IPS-18c (cell line): ENCODE measurements around the gene DTNA.
"Not testable (repeated sequence)": the region's sequence is repeated elsewhere in the genome, so short reads cannot be mapped to it uniquely, and the experiment has no call there.

ENCODE experiments used
- H3K4me3 ChIP-seq: 2 replicates; pipeline ENCODE4 v1.7.0; 2013; ENCODE audit warnings: low read depth, mild to moderate bottlenecking, low read length, moderate library complexity; ENCODE audit not compliant: insufficient read depth
- H3K9me3 ChIP-seq: one replicate; pipeline ENCODE4 v1.6.1; 2013; ENCODE audit warnings: mild to moderate bottlenecking, low read length, moderate library complexity; ENCODE audit not compliant: control insufficient read depth, insufficient read depth

Gene DTNA

DNA sequence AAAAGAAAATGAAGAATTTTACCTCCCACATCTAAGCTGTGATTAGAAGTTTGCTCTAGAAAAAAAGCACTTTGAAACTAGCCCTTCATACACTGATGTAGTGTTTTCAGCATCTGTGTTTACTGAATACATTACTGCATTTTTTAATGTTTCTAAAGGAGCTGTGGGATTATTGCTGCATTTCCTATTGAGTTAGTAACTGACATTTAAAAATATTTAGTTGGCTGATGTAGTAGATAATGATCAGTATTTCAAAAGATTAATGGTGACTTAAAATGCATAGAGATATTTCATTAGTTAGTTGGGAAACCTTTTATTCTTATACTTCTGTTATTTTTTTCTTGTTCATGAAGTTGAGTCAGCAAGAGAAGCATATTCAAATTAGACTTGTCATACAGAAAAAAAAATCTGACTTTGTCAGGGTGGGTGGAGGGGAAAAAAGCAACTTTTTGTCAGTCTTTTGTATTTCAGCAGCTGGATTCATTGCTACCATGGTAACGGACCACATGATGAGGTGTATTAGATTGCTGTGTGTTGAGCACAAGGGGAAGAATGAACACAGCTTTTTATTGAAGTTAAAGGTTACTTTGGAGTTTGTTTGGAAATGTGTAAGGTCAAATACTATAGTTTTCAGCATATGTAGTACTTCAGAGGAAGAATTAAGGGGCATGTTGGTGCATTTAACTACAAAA, at the start of gene DTNA:
TSS of gene DTNA (plus strand) at position 549 of the 692 bp plus-strand sequence. CDS start 45,679 bp downstream, outside the sequence.
- H3K9me3 ChIP-seq: no peaks in the 10 kb centered on the region
- H3K4me3 ChIP-seq: no peak within 1 kb of the TSS

DNA sequence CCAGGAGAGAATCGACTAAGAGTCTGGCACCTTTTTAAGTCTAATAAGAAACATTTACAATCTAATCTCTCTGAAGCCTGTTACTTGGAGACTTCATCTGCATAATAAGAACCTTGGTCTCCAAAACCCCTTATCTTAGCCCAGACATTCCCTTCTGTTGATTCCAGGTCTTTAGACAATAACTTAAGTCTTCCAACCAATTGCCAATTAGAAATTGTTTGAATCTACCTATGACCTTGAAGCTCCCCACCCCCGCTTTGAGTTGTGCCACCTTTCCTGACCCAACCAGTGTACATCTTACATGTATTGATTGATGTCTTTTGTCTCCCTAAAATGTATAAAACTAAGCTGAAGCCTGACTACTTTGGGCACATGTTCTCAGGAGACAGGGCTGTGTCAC, 49.5 kb upstream of the DTNA start:
- H3K9me3 ChIP-seq: no peaks in the 10 kb centered on the region
- H3K4me3 ChIP-seq: no peak overlapping the region

DNA sequence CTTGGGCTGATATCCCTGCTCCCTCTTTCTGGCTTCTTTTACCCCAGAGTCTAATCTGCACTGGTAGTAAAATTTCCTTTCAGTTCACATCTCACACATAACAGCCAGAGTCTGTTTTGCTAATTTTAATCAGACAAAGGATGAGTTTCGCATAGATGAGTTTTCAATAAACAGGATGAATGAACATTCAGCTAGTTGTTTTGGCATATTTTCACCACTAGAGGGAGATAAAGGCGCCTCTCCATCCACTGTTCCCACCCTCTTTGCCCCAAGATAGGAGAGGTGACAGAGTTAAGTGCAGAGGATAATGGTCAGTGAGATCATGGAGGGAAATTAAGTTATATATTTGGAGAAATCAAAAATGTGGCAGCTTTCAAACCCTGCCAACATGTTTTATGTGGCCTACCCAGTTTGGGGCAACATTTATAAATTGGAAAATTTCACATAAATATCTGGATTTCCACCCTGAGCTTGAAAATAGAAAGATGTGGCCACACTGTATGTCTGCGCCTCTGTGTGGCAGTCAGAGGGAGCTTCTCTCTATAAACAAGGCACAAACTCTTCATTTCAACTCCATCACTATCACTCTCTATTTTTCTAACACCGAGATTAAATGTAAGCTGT, 48.5 kb upstream of the DTNA start:
- no peak overlapping the region for H3K4me3 ChIP-seq
- H3K9me3 ChIP-seq: no peaks in the 10 kb centered on the region

DNA sequence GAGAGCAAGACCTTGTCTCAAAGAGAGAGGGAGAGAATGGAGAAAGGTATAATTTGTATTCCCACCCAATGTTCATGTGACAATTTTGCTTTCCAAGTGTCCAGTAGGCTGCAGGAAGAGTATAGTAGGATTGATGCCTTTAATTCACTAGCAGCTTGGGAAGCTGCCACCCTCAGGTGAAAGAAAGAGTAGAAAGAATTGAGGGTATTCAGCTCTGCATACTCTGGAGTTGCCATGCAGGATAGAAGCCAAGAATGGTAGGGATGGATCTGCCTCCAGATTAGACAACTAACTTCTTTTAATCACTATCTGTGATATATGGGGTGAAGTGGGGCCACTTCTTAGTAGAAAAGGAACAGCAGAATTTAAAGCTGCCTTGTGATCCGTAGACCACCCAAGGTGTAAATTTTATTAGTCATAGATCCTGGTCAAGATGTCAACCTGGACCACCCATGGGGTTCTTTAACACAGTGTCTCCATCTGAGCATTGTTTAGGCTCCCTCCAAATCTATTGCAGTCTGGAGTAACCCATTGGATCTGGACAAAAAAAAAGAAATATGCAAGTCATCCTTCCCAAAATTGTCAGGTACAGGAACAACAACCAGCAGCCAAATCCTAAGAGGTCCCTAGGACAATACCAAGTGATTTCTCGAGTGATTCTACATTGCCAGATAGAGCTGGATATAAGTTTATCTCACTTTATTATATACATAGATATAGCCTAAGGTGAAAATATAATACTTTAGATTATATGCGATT, 33.1 kb upstream of the DTNA start:
- Histone ChIP-seq H3K4me3 (no peak overlapping the region), H3K9me3 (no peaks in the 10 kb centered on the region)

DNA sequence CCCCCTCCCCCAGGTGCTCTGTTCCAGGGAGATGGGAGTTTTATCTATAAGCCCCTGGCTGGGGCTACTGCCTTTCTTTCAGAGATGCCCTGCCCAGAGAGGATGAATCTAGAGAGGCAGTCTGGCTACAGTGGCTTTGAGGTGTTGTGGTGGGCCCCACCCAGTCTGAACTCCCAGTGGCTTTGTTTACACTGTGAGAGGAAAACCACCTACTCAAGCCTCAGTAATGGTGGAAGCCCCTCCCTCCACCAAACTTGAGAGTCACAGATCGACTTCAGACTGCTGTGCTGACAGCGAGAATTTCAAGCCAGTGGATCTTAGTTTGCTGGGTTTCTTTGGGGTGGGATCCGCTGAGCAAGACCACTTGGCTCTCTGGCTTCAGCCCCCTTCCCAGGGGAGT, 20.3 kb upstream of the DTNA start:
- not testable (repeated sequence) for H3K9me3 ChIP-seq, H3K4me3 ChIP-seq

DNA sequence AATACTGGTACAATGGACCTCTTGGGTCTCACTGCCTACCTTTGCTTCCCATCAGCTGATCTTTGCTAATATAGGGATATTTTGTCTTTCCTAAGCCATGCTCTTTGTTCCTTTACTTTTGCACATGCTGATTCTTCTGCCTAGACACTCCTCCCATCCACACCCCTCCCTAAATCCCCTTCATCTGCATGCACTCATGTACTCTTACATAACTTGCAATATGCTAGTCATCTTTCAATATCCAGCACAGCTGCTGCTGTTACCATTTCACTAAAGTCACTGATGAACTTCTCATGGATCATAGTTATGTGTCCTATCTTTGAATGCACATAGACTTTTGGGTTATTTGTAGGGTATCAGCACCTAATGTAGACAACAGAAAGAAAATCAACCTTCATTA, 18.5 kb upstream of the DTNA start:
- Histone ChIP-seq H3K9me3 (no peaks in the 10 kb centered on the region), H3K4me3 (no peak overlapping the region)

DNA sequence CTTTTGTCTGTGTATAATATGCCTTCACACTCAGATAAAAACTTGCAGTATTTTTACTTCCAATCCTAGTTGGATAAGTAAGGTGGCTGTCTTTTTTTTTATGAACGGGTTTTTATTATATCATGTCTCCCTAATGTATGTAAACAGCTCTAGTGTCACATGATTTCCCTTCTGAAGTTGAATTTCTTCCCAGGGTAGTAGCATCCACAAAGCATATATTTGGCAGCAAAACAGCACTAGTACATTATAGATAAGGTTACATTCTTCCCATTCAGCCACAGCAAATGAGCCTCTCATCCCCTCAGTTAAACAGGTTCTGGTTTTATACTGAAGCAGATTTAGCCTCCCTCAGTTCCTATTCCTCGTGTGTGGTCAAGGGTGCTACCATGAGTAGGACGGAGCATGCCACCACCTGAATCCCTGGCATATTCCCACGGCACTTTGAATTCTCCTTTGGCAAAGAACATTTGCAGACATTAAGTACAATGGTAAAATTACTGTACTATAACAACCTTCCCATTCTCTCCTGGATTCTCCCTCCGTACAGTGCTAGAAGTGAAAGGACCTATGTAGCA, 15.4 kb upstream of the DTNA start:
- Histone ChIP-seq H3K4me3 (no peak overlapping the region), H3K9me3 (no peaks in the 10 kb centered on the region)

DNA sequence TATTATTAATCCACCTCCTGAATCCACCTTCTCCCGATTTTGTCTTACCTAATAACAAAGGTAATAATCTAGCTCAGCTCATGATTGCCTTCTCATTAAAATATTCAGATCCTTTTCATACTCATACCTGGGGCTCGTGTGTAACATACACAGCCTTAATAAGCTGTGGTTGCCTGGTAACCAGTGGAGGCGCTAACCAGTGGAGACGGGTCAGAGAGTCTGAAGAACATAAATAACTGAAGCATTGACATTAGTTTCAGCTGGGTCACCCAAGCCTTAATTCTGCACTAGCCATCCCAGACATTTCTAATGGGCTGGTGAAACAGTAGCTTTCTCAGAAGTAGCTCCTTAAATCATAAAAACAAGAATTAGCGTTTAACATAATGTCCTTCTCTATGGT, 14.8 kb upstream of the DTNA start:
- no peak overlapping the region for H3K4me3 ChIP-seq
- no peaks in the 10 kb centered on the region for H3K9me3 ChIP-seq

DNA sequence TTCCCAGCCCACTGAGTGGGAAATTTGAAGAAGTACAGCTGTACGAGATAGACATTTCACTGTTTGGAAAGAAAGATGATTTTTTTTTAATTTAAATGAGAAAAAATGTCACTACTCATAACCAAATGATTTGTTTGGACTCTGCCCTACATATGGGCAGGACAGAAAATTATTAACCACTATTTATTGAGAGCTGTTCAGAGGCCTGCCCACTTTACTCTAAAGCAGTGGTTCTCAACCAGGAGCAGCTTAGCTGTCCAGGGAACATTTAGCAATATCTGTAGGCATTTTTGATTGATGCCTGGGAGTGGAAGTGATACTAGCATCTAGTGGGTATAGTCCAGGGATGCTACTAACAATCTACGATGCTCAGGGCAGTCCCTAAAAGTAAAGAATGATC, 13.4 kb upstream of the DTNA start:
- Histone ChIP-seq H3K4me3 (no peak overlapping the region), H3K9me3 (no peaks in the 10 kb centered on the region)

DNA sequence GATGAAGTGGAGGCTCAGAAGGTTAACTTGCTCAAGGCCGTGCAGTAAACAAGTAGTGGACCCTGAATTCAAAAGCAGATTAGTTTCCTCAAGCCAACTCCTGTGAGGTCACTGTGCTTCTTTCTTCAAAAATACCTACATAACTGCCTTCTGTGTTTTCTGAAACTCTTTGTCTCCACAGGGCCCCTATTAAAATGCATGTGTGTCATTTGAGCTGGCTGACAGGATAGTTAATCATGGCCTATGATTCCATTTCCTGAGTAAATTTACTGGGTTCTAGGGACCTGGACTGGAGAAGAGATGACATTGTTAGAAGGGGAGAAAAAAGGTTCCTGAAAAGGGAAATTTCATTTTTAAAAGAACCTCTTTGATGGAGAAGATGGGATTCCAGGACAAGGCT, 12.9 kb upstream of the DTNA start:
- no peaks in the 10 kb centered on the region for H3K9me3 ChIP-seq
- no peak overlapping the region for H3K4me3 ChIP-seq

DNA sequence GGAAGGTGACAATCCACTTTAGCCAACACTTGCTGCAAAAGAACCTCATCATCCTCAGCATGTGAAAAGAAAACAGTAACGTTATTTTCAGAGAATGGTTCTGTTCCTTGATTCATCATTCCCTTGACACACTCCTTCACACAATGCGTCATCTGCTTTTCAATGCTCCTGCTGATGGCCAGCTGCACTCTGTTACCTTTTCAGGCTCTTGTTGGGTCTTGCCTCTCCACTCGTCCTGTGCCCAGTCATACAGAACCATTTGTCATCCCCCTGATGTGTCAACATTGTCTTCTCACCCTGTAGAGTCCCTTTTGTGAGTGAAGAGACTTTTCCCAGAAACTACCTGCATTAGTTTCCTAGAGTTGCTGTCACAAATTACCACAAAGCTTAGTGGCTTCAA, 12.2 kb upstream of the DTNA start:
- H3K4me3 ChIP-seq: no peak overlapping the region
- no peaks in the 10 kb centered on the region for H3K9me3 ChIP-seq

DNA sequence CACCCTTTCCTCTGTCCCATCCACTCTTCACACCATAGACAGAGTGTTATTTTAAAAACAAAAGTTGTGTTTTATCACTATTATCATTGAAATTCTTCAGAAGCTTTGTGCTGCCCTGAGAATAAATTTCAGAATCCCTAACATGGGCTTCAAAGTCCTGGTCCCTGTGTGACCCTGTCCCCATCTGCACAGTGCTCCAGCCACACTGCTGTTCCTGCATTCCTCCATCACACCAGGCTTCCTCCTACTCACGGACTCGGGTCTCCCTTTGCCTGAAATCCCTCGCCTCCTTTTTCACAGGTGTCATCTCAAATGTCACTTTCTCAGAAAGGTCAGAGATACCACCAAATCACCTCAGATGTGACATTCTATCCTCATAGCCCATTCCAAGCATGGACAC, 8.2 kb upstream of the DTNA start:
- Histone ChIP-seq H3K9me3 (no peaks in the 10 kb centered on the region), H3K4me3 (no peak overlapping the region)

DNA sequence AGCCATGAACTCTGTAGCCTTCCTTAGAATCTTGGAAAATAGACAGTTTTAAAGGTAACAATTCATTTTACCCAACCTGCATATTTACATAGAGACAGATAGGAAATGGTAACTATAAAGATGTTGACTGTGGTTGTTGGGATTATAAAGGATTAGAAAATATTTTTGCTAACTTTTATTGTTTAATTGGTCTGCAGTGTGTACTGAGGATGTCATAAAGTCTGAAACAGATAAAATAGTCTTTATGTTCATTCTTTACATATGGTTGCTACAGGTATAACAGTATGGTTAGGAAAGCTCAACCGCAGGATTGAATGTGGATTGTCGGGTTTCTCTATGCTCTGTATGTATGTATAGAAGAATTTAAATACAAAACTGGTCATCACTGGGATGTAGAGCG, 7.3 kb upstream of the DTNA start:
- Histone ChIP-seq H3K9me3 (no peaks in the 10 kb centered on the region), H3K4me3 (no peak overlapping the region)

DNA sequence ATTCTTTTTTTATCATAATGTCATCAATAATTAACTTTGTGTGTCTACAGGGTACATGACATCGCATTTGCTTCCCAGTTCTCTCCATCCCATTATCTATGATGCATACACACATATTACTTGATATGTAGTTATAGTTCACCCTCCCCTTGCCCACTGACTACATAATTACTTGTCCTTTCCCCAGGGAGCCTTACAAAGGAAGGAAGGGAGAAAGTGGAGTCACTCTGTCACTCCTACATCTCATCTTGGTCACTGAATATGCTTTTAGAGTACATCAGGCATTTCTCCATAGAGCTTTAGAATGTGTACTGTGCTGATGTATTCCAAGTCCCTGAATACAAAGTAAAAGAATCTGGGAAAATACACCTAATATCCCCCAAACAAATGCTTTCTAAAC, 6.0 kb upstream of the DTNA start:
- Histone ChIP-seq H3K9me3 (no peaks in the 10 kb centered on the region), H3K4me3 (no peak overlapping the region)

DNA sequence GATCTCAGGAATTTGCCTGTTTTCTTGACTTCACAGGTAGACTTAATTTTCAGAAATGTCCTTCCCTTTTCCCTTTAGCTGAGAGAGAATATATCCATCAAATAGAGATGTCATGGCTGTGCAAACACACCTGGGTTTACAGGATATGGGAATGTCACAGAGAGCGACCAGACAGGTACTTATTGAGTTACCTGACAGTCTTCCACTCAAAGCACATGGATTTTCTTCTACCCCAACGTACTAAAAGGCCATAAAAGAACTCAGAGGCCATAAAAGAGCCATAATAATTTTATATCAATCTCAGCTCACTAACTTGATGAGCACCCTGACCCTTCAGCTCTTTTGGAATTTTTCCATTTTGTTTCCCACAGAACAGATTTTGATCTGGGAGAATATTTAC, 5.3 kb upstream of the DTNA start:
- no peak overlapping the region for H3K4me3 ChIP-seq
- H3K9me3 ChIP-seq: no peaks in the 10 kb centered on the region

DNA sequence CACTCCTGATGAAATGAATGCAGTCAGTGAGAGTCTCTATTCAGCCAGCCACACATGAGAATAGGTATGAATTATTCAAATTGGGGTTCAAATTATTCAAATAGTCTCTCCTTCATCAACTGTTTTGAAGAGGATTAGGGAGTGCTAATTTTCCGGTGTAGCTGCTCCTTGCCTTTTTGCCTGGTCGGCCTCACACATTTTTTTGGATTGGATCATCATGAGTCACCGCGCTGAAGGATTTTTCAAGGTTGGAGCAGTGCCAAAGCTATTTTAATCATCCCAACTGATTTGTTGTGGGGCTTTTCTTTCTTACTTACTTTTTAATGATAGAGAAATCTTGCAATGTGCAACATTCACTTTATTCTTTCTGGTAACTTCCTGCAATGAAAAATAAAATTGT, 2.4 kb upstream of the DTNA start:
- no peak overlapping the region for H3K4me3 ChIP-seq
- no peaks in the 10 kb centered on the region for H3K9me3 ChIP-seq

DNA sequence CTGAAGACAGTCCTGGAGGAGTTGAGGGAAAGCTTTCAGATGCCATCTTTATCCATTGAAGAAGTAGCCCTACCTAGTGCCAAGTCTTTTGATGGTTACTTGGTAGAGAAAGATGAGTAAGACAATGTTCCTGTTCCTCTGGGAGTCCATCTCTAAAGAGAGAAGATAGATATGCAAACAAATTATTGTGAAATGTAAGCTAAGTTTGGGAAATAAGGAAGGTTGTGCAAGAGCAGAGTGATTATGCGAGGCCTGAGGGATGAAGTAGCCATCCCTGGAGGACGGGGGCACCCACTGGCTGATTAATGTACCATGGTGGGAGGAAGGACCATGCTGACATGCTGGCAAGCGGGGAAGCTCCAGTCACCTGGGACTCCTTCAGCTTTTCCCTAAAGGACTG, 994 bp upstream of the DTNA start:
- Histone ChIP-seq H3K9me3 (no peaks in the 10 kb centered on the region), H3K4me3 (no peak overlapping the region)

DNA sequence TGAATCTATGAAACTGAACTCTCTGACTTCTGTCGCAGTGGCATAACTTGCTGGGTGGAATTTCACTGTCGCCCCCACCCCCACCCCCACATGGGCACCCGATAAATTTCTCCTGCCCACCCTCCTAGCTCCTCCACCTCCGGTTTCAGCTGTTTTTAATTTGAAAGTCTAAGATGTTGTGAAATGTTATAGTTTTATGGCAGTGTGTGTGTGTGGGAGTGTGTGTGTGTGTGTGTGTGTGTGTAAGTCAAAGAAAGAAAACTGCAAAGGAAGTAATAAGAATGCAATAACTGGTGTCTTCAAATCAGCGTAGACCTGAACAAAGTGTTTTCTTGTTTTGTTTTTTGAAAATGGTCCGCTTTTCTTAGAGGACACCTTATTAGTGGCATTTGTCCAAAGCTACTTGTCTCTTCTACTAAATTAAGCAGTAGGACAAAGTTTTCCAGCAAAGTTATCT, 388 bp downstream of the DTNA start:
- Histone ChIP-seq H3K9me3 (no peaks in the 10 kb centered on the region), H3K4me3 (no peak overlapping the region)
